Activated CD4-positive, alpha-beta T cell treated with anti-CD3 and anti-CD28 coated beads for 1 hour (primary cell): Measurements from ENCODE around the gene CCDC117.

ENCODE experiments used
- DNase-seq: peaks from one replicate; pipeline ENCODE4 v3.0.0-alpha.2; 2020

CCDC117 gene

DNA sequence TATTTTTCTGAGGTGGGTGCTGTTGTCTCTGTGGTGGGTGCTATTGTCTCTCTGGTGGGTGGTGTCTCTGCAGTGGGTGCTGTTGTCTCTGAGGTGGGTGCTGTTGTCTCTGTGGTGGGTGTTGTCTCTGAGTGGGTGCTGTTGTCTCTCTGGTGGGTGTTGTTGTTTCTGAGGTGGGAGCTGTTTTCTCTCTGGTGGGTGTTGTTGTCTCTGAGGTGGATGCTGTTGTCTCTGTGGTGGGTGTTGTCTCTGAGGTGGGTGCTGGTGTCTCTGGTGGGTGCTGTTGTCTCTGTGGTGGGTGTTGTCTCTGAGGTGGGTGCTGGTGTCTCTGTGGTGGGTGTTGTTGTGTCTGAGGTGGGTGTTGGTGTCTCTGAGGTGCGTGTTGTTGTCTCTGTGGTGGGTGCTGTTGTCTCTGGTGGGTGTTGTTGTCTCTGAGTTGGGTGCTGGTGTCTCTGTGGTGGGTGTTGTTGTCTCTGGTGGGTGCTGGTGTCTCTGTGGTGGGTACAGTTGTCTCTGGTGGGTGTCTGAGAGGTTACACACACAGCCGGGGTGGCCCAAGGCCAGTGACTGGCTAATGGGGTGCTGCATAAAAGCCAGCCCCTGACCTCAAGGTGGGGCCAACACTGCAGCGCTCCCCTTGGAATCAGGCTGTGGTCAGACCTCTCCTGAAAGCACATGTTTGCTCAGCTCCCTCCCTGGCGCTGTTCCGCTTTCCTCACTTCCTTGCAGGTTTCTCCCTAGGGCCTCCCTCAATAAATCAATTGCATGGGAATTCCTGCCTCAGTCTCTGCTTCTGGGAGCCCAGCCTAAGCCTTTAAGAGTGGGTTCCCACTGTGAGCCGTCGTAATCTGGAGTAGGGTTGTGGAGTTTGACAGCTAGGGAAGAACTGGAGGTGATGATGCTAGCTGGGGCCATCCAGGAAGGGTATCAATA is 58.9 kb downstream of the CCDC117 start:
- DNase-seq = no peak

DNA sequence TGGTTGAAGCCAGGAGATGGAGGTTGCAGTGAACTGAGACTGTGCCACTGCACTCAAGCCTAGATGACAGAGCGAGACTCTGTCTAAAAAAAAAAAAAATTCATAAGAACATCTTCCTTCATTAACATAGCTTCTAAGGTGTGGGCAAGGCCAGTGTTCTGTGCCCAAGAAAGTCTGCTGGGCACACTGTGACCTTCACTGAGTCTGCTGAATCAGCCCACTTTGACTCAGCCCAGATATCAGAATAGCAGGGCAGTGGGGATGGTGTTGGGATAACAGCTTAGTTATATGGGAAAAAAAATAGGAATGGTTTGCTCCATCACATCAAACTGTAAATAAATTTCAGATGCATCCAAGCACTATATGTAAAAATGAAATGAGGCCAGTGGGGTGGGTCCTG is 60.2 kb downstream of the CCDC117 start:
- no peak for DNase-seq

DNA sequence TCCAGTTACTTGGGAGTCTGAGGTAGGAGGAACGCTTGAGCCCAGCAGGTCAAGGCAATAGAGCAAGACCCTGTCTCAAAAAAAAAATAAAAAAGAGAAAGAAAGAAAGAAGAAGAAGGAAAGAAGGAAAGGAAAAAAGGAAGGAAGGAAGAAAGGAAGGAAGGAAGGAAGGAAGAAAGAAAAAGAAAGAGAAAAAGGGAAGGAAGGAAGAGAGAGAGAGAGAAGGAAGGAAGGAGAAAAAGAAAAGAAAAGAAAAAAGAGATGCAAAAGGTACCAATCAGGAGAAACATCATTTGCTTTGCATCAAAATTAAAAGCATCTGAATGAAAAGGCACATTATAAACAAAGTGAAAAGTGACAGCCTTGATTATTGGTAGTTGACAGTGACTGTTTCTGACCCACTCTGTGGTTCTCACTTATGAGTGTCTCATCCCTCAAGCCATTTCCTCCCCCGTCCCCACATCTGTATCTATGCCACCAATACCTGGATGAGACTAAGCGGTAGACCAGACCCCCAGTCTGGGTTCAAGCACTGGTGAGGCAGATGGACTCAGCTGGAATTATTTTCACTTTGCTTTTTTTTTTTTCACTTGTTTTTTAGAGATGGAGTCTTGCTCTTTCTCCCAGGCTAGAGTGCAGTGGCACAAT is 60.9 kb downstream of the CCDC117 start:
- no peak for DNase-seq

DNA sequence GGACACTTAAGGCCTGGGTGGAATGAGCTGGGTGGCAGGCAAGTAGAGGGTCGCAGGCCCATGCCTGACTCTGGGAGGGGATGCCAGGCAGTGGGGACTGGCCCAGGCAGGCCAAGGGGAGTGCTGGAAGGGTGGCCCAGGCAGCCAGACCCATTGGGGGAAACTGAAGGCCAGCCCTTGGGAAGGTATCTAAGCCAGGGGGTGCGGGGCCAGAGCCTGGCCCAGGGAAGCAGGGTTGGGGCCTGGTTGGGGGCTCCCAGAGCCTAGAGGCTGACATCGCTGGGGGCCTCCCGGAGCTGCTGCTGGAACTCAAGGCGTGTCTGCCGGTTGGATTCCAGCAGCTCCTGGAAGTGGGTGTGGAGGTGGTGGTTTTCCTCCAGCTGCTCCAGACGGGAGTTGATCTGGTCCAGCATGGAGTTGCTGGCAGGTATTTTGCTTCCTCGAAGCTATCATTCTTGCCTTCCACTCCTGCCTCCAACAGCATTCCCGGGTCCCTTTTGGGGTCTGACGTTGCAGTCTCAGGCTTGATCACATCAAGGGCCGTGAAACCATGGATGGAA is 63.2 kb downstream of the CCDC117 start:
- DNase-seq = no peak

DNA sequence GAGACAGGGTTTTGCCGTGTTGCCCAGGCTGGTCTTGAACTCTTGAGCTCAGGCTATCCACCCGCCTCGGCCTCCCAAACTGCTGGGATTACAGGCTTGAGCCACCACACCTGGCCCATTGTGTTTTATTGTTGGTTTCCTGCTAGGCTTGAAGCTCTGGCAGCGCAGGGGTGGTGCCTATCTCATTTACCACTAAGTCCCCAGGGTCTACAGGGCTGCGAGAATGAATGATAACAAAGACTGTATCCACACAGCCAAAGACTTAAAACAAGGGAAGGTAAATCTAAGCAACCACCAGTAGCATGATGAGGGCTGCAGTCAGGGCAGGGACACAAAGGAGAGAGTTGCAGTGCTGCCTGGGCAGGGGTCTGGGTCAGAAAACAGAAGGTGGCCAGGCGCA is 65.1 kb downstream of the CCDC117 start:
- DNase-seq = no peak
